HUES64 (cell line): ENCODE results near the gene KCNQ1.
"Not testable (repeated sequence)": the region's sequence is repeated elsewhere in the genome, so short reads cannot be mapped to it uniquely, and the experiment has no call there.

Experiments
- H3K27ac ChIP-seq: 2 replicates; pipeline ENCODE4 v1.7.0; 2013; ENCODE audit warnings: low read depth, low read length, inconsistent platforms
- H3K27me3 ChIP-seq: 2 replicates; pipeline ENCODE4 v1.6.1; 2013; ENCODE audit warnings: mild to moderate bottlenecking, low read length; ENCODE audit not compliant: insufficient read depth
- H3K36me3 ChIP-seq: 2 replicates; pipeline ENCODE4 v1.6.1; 2013; ENCODE audit warnings: mild to moderate bottlenecking, low read length; ENCODE audit not compliant: insufficient read depth
- H3K4me1 ChIP-seq: 2 replicates; pipeline ENCODE4 v1.6.1; 2013; ENCODE audit warnings: mild to moderate bottlenecking, low read length, moderate library complexity; ENCODE audit not compliant: insufficient read depth
- H3K4me3 ChIP-seq: 2 replicates; pipeline ENCODE4 v1.5.1; 2013; ENCODE audit warnings: mild to moderate bottlenecking, low read length, moderate library complexity
- H3K9ac ChIP-seq: 2 replicates; pipeline ENCODE4 v1.6.1; 2013; ENCODE audit warnings: mild to moderate bottlenecking, low read depth, low read length
- H3K9me3 ChIP-seq: 2 replicates; pipeline ENCODE4 v1.6.1; 2013; ENCODE audit warnings: low read depth, low read length; ENCODE audit not compliant: insufficient read depth
- WGBS: fragments of 150-250, 120-280 bp; methylation state at CpG from one replicate; pipeline ENCODE4 v1.1.7; 2013; ENCODE audit warnings: missing lambda C conversion rate; 5-methylcytosine and 5-hydroxymethylcytosine counted together

Gene KCNQ1

DNA sequence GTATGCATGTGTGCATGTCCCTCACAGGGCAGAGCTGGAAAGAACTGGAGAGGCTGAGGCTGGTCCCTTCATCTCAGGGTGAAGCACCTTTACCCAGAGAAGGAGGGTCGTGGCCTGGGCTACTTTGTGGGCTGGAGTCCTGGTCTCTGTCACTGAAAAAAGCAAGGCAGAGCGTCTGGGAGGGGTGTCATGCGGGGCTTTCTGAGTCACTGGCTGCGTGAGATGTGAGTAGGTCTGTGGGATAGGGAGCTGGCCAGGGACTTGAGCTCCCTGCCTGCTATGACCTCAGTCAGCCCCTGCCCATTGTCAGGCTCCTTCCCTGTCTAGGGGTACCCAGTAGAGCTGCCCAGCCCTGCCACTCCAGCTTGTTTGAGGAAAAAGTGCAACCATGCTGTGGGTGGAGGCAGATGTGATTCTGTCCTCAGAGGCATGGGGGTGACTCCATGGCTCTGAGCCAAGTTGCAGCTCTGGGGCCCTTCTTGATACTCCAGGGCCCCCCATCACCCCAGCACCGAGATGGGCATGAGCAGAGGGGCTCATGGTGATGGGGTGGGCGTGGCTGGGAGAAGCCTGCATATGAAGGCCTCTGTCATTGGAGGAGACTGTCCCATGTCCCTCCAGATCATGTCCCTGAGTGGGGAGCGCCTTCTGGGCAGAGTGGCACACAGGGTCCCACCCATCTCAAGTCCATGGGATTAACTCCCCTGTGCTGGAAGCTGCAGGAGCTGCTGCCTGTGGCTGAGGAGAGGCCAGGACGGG, 27.8 kb downstream of the KCNQ1 start:
- H3K27ac ChIP-seq: no peak overlapping the region
- H3K4me3 ChIP-seq: no peak overlapping the region
- 79% methylated on average over 8 of the region's 8 CpGs for WGBS
- H3K27me3 ChIP-seq: peaks cover 44% of the 10 kb centered on the region
- no peak overlapping the region for H3K9ac ChIP-seq
- H3K36me3 ChIP-seq: no peaks in the 10 kb centered on the region
- H3K4me1 ChIP-seq: no peaks in the 10 kb centered on the region
- 0 out of 2 replicates have a peak, but pooled peaks cover 2% of the 10 kb centered on the region for H3K9me3 ChIP-seq

DNA sequence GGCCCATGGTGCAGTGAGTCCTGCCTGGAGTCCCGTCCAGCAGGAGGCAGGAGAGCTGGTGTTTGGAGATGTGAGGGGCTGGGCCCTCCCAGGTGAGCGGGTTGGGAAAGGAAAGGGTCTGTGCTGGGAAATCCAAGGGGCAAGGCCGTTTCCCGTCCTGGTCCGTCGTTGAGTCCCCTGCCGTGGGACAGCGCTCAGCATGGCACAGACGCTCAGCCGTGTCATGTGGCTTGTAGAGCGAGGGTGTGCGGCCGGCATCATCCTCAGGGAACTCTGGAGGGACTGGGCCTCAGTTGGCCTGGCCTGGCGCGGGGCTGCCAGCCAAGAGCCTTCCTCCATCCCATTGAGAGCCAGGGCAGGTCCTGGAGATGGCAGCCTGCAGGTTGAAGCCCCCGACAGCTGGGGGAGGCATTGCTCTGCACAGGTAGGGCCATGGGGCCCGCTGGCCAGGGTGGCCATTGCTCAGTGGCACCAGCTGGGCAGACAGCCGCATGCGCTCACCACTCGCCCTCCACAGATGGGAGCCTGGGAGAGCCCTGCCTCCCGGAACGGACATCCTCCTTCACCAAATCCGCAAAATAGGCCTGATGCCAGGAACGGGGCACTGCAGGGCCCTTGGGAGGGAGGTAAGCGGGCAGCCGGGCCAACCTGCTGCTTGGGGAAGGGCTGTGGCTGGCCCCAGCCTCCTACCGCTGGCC, 28.7 kb downstream of the KCNQ1 start:
- Histone ChIP-seq H3K9me3 (0 out of 2 replicates have a peak, but pooled peaks cover 2% of the 10 kb centered on the region), H3K27me3 (peaks cover 43% of the 10 kb centered on the region), H3K4me1 (no peaks in the 10 kb centered on the region), H3K27ac (no peak overlapping the region), H3K9ac (no peak overlapping the region), H3K36me3 (no peaks in the 10 kb centered on the region), H3K4me3 (no peak overlapping the region)
- 94% methylated on average over 27 of the region's 27 CpGs for WGBS

DNA sequence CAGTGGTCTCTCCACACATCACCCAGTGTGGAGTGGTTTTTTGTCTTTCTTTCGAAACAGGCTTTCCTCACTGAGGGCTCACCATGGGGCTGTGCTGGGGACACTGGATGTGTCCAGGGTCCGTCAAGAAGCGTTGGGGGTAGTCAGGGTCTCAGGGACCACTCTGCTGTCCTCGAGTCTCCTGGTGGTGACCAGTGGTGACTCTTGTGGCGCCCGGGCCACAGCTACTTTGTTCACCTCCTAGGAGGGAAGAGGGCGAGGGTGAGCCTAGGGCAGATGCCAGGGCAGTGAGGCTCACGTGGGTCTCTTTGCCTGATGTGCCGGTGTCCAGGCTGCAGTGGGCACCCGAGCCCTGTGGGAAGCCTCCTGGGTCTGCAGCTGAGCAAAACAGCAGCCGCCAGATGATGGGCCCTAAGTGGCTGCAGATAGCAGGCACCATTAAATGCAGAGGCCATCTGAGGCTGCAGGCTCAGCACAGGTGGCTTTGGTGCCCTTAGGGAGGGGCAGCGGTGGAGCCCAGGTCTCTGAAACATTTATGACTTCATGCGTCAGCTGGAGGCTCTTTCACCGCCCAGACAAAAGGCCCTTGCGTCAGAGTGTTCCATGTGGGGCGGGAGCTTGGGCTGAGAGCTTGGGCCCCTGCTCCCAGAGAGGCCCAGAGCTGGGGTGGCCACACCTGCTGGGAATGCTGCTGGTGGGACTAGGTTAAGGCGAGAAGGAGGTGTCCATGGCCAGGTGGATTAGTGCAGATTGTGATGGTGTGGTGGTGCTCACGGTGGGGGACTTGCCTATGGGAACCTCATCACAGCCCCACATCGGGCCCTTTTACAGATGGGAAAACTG, 29.5 kb downstream of the KCNQ1 start:
- Histone ChIP-seq H3K9me3 (peaks cover 2% of the 10 kb centered on the region; the same call in 1 of the 2 replicates), H3K27me3 (peaks cover 38% of the 10 kb centered on the region), H3K36me3 (no peaks in the 10 kb centered on the region), H3K27ac (no peak overlapping the region), H3K4me3 (no peak overlapping the region), H3K4me1 (no peaks in the 10 kb centered on the region), H3K9ac (no peak overlapping the region)
- 90% methylated on average over 19 of the region's 19 CpGs for WGBS

DNA sequence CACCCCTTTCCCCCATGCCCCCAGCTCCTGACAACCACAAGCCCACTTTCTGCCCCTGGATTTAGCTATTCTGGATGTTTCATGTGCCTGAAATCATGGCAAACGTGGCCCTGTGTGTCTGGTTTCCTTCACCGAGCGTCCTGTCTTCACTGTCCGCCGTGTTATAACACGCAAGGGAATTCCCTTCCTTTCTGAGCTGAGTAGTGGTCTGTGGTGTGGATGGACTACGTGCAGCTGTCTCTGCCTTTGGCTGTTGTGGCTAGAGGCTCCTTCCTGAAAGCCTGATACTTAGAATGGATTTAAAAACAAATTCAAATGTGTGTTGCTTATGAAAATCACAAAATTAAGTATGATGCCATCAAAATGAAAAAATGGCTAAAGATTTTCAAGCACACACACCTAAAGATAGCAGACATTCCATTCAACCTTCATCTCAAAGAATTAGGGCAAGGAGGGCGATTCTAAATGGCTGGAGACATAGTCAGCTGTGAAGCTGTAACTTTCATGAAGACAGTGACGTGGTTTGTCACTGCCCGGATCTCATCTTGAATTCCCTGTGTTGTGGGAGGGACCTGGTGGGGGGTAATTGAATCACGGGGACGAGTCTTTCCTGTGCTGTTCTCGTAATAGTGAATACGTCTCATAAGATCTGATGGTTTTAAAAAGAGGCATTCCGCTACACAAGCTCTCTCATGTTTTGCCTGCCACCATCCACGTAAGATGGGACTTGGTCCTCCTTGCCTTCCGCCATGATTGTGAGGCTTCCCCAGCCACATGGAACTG, 30.5 kb downstream of the KCNQ1 start:
- WGBS: 82% methylated on average over 16 of the region's 17 CpGs
- H3K27ac ChIP-seq: no peak overlapping the region
- H3K9me3 ChIP-seq: peaks cover 9% of the 10 kb centered on the region; the same call in 1 of the 2 replicates

DNA sequence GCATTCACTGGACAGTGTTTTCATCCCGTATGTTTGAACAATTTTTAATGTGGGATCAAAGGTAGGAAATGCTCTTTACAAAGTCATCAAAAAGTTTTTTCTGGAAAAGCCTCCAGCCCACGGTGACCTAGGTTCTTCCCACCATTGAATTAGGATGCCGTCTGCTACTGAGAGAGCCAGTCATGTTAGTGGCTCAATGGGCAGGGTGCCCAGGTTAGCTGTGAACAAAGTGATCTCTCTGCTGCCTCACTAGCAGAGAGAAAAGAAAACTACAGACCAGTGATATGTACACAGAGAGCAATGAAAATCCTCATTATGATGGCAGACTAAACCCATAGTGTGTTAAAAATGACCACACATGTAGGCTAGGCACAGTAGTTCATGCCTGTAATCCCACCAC, 32.4 kb downstream of the KCNQ1 start:
- Histone ChIP-seq H3K9me3 (peaks cover 13% of the 10 kb centered on the region), H3K4me1 (no peaks in the 10 kb centered on the region), H3K27me3 (peaks cover 37% of the 10 kb centered on the region), H3K9ac (no peak overlapping the region), H3K36me3 (no peaks in the 10 kb centered on the region), H3K4me3 (no peak overlapping the region), H3K27ac (no peak overlapping the region)
- WGBS: 95% methylated on average over 3 of the region's 3 CpGs

More for the DNA sequence above, 30.5 kb downstream of the KCNQ1 start:
- no peak overlapping the region for H3K9ac ChIP-seq
- H3K4me3 ChIP-seq: no peak overlapping the region
- peaks cover 35% of the 10 kb centered on the region for H3K27me3 ChIP-seq
- H3K4me1 ChIP-seq: no peaks in the 10 kb centered on the region
- H3K36me3 ChIP-seq: no peaks in the 10 kb centered on the region

DNA sequence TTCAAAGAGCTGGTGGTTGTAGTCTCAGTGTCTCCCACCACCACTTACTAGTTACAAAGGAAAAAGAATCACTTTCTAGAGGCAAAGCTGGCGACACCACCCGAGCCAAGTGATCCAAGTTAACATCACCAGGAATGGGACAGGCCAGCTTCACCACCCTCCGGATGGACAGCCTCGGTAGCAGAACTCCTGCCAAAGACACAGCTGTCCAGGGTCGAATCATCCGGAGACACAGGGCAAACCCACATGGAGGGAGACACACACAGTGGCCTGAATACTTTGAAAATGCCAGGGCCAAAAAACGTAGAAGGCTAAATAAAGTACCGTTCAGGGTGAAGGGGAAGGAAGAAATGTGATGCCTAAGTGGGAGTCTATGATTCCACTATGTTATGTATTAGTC, 33.1 kb downstream of the KCNQ1 start:
- Histone ChIP-seq H3K9ac (no peak overlapping the region), H3K27ac (no peak overlapping the region), H3K4me1 (no peaks in the 10 kb centered on the region), H3K27me3 (peaks cover 44% of the 10 kb centered on the region), H3K4me3 (no peak overlapping the region), H3K9me3 (peaks cover 13% of the 10 kb centered on the region), H3K36me3 (no peaks in the 10 kb centered on the region)
- WGBS: 89% methylated on average over 8 of the region's 8 CpGs

DNA sequence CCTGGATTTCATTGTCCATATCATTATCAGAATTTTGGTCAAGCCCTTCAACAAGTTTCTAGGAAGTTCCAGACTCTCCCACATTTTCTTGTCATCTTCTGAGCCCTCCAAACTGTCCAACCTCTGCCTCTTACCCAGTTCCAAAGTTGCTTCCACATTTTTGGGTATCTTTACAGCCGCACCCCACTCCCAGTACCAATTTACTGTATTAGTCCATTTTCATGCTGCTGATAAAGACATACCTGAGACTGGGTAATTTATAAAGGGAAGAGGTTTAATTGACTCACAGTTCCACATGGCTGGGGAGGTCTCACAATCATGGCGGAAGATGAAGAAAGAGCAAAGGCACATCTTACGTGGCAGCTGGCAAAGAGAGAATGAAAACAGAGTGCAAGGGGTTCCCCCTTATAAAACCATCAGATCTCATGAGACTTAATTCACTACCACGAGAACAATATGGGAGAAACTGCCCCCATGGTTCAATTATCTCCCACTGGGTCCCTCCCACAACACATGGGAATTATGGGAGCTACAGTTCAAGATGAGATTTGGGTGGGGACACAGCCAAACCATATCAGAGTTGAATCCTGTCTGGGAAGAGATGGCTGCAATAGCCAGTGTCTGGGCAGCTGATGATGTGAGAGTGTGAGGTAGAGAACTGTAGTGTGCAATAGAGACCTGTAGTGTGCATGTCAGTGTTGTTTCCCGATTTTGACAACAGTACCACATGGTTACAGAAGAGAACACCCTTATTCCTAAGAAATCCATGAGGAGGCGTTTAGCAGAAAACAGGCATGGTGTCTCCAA, 35.5 kb downstream of the KCNQ1 start:
- H3K9ac ChIP-seq, H3K4me1 ChIP-seq, H3K4me3 ChIP-seq, H3K27ac ChIP-seq, H3K36me3 ChIP-seq: not testable (repeated sequence)
- Histone ChIP-seq H3K27me3 (peaks cover 49% of the 10 kb centered on the region), H3K9me3 (peaks cover 13% of the 10 kb centered on the region)
- 78% methylated on average over 6 of the region's 6 CpGs for WGBS

DNA sequence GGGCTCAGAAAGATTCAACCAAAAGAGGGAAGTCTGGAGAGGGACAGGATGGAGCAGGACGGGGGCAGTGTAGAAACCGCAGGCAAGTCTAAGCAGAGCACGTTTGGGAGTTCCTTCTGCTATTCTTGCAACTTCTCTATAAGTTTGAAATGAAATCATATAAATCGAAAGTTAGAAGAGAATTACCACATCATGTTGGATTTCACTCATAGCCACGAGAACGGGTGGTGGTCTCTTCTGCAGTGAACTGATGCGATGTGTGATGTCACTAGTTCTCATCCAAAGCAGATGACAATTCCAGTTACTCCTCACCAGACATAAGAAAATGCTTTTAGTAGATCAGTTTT, 36.0 kb downstream of the KCNQ1 start:
- Histone ChIP-seq H3K4me1 (no peaks in the 10 kb centered on the region), H3K27me3 (peaks cover 48% of the 10 kb centered on the region), H3K36me3 (no peaks in the 10 kb centered on the region), H3K9me3 (peaks cover 13% of the 10 kb centered on the region), H3K9ac (no peak overlapping the region), H3K4me3 (no peak overlapping the region), H3K27ac (no peak overlapping the region)
- WGBS: 83% methylated on average over 7 of the region's 7 CpGs

DNA sequence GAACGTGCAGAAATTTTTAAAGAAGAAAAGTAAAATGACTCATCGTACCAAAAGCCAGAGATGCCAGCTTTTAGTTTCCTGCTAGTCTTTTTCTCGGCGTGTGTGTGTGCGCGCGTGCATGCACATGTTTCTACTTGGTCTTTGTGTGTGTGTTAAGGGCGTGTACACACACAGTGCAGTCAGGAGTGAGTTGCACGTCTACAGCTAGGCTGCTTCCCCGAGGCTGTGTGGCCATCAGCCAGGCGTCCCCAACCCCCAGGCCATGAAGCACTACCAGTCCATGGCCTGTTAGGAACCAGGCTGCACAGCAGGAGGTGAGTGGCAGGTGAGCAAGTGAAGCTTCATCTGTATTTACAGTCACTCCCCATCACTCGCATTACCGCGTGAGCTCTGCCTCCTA, 36.4 kb downstream of the KCNQ1 start:
- H3K9me3 ChIP-seq: peaks cover 13% of the 10 kb centered on the region
- H3K9ac ChIP-seq: no peak overlapping the region
- H3K27me3 ChIP-seq: peaks cover 46% of the 10 kb centered on the region
- H3K27ac ChIP-seq: no peak overlapping the region
- 89% methylated on average over 14 of the region's 14 CpGs for WGBS
- H3K4me1 ChIP-seq: no peaks in the 10 kb centered on the region
- H3K36me3 ChIP-seq: no peaks in the 10 kb centered on the region
- H3K4me3 ChIP-seq: no peak overlapping the region

DNA sequence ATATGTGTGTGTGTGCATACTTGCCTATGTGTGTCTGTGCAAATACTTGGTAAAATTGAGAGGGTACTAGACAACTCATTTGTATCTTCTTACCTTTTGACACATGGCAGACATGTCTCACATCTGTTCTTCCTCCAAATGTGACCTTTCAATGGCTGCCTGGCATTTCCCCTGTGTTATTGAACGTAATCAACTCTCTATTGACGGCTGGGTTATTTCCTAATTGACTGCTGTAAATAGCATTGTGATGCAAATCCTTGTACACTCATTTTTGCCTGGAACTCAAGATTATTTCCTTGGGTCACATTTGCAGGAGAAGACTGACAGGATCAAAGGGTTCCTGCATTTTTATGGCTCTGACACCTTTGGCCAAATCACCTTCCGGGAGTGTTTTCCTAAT, 37.4 kb downstream of the KCNQ1 start:
- Histone ChIP-seq H3K36me3 (no peaks in the 10 kb centered on the region), H3K27ac (no peak overlapping the region), H3K9ac (no peak overlapping the region), H3K4me1 (no peaks in the 10 kb centered on the region), H3K9me3 (peaks cover 18% of the 10 kb centered on the region), H3K4me3 (no peak overlapping the region), H3K27me3 (peaks cover 47% of the 10 kb centered on the region)
- 87% methylated on average over 3 of the region's 3 CpGs for WGBS
